Measurements from ENCODE around the gene STXBP6. TPM values are rescaled to one million over a fixed set of nuclear protein-coding genes. Genes with fewer than 3 reads are reported as not detected.

Gene STXBP6
- total and polyA plus RNA-seq, 2 donors (not counting 3 experiments of a cell fraction or from before 2014, with no cell fraction given) = 0.06 TPM; not detected in 1

GRCh38 chr14:25010471-25010870, 39.5 kb downstream of the STXBP6 start:
- DNase-seq (ENCODE audit: low read depth, low spot score) = no peak
- no peak for FAIRE-seq
- no peaks in the 10 kb centered on the region for H3K9me1 ChIP-seq (replicated peaks; ENCODE audit: control insufficient read depth, extremely low read depth, insufficient read depth, low read length)
- no peak overlapping the region for H3K27ac ChIP-seq (ENCODE audit: insufficient read depth, low read depth, low read length)
- ChIA-PET CTCF (no interaction called here), POLR2A (no interaction called here)
- dilution Hi-C loops (cut with MboI; ENCODE audit: extremely low pct_ligation_motif_present, low sequenced_read_pairs) (no loop called here), intact Hi-C loops (cut with micrococcal nuclease) (no loop called here)
- peaks cover 12% of the 10 kb centered on the region for H3K4me1 ChIP-seq (ENCODE audit: control insufficient read depth, extremely low read depth, insufficient read depth, low read length)
- no peak overlapping the region for H3K4me2 ChIP-seq (ENCODE audit: insufficient read depth, low read length)
- BruUV-seq (replicated peaks) = no TSS peak
- no peak overlapping the region for H2AFZ ChIP-seq (ENCODE audit: low read depth, low read length)
- no peaks in the 10 kb centered on the region for H3K79me2 ChIP-seq (ENCODE audit: control insufficient read depth, insufficient read depth, low read length)
- no peak overlapping the region for H3K4me3 ChIP-seq (replicated peaks in 1 of 3; ENCODE audit: insufficient read depth in 1 of 3, low read depth in 1 of 3, low read length in 3 of 3)
- H3K36me3 ChIP-seq (ENCODE audit: control insufficient read depth in 2 of 2, extremely low read depth in 1 of 2, insufficient read depth in 2 of 2, low read length in 2 of 2) = no peaks in the 10 kb centered on the region
- no peak overlapping the region for H3K9ac ChIP-seq (replicated peaks; ENCODE audit: extremely low read depth, insufficient read depth, low read length)
- H3K27me3 ChIP-seq (ENCODE audit: control insufficient read depth in 2 of 2, insufficient read depth in 2 of 2, low read length in 2 of 2) = no peaks in the 10 kb centered on the region
- H4K20me1 ChIP-seq (replicated peaks; ENCODE audit: control insufficient read depth, extremely low read depth, insufficient read depth, low read length) = no peaks in the 10 kb centered on the region
- TF ChIP-seq JUN (IDR thresholded peaks at IDR 0.05; ENCODE audit: borderline replicate concordance, insufficient read depth, insufficient read length, low read depth) = no peak
- TF ChIP-seq, protein P1, sequence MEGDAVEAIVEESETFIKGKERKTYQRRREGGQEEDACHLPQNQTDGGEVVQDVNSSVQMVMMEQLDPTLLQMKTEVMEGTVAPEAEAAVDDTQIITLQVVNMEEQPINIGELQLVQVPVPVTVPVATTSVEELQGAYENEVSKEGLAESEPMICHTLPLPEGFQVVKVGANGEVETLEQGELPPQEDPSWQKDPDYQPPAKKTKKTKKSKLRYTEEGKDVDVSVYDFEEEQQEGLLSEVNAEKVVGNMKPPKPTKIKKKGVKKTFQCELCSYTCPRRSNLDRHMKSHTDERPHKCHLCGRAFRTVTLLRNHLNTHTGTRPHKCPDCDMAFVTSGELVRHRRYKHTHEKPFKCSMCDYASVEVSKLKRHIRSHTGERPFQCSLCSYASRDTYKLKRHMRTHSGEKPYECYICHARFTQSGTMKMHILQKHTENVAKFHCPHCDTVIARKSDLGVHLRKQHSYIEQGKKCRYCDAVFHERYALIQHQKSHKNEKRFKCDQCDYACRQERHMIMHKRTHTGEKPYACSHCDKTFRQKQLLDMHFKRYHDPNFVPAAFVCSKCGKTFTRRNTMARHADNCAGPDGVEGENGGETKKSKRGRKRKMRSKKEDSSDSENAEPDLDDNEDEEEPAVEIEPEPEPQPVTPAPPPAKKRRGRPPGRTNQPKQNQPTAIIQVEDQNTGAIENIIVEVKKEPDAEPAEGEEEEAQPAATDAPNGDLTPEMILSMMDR (IDR thresholded peaks at IDR 0.05; ENCODE audit: extremely low read depth in 1 of 2, insufficient read depth in 1 of 2, low read depth in 1 of 2, low read length in 2 of 2) = no peak
- H3K9me3 ChIP-seq (replicated peaks; ENCODE audit: control insufficient read depth, insufficient read depth, low read length) = no peaks in the 10 kb centered on the region

GRCh38 chr14:25009891-25010290, 40.1 kb downstream of the STXBP6 start:
- no peak for FAIRE-seq
- BruUV-seq (replicated peaks) = no TSS peak
- dilution Hi-C loops (cut with MboI; ENCODE audit: extremely low pct_ligation_motif_present, low sequenced_read_pairs) (no loop called here), intact Hi-C loops (cut with micrococcal nuclease) (no loop called here)
- TF ChIP-seq, protein P1 (IDR thresholded peaks at IDR 0.05; ENCODE audit: extremely low read depth in 1 of 2, insufficient read depth in 1 of 2, low read depth in 1 of 2, low read length in 2 of 2) = no peak
- no peak for TF ChIP-seq POLR2AphosphoS5 (IDR thresholded peaks at IDR 0.05; ENCODE audit: insufficient read depth, low read depth, low read length)
- TF ChIP-seq EZH2 (IDR thresholded peaks at IDR 0.05; ENCODE audit: borderline replicate concordance, low read depth, low read length, severe bottlenecking) = no peak
- TF ChIP-seq FOS (IDR thresholded peaks at IDR 0.05; ENCODE audit: borderline replicate concordance, insufficient read depth, low read length) = no peak
- no peak for TF ChIP-seq MYC (IDR thresholded peaks at IDR 0.05; ENCODE audit: low read depth, low read length)
- TF ChIP-seq, protein P2, sequence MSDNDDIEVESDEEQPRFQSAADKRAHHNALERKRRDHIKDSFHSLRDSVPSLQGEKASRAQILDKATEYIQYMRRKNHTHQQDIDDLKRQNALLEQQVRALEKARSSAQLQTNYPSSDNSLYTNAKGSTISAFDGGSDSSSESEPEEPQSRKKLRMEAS (IDR thresholded peaks at IDR 0.05; ENCODE audit: insufficient read depth, insufficient read length) = no peak
- no peak for TF ChIP-seq POLR2A (IDR thresholded peaks at IDR 0.05; ENCODE audit: low read depth, low read length)
- TF ChIP-seq GATA2 (IDR thresholded peaks at IDR 0.05; ENCODE audit: insufficient read depth, insufficient read length, low read depth, low read length) = no peak
- TF ChIP-seq JUN (IDR thresholded peaks at IDR 0.05; ENCODE audit: borderline replicate concordance, insufficient read depth, insufficient read length, low read depth) = no peak
- Histone ChIP-seq H3K9me1 (replicated peaks; ENCODE audit: control insufficient read depth, extremely low read depth, insufficient read depth, low read length) (no peaks in the 10 kb centered on the region), H3K9me3 (replicated peaks; ENCODE audit: control insufficient read depth, insufficient read depth, low read length) (no peaks in the 10 kb centered on the region), H3K27me3 (ENCODE audit: control insufficient read depth in 2 of 2, insufficient read depth in 2 of 2, low read length in 2 of 2) (no peaks in the 10 kb centered on the region), H3K36me3 (ENCODE audit: control insufficient read depth in 2 of 2, extremely low read depth in 1 of 2, insufficient read depth in 2 of 2, low read length in 2 of 2) (no peaks in the 10 kb centered on the region), H3K9ac (replicated peaks; ENCODE audit: extremely low read depth, insufficient read depth, low read length) (no peak overlapping the region), H4K20me1 (replicated peaks; ENCODE audit: control insufficient read depth, extremely low read depth, insufficient read depth, low read length) (no peaks in the 10 kb centered on the region), H3K79me2 (ENCODE audit: control insufficient read depth, insufficient read depth, low read length) (no peaks in the 10 kb centered on the region), H3K4me1 (ENCODE audit: control insufficient read depth, extremely low read depth, insufficient read depth, low read length) (peaks cover 12% of the 10 kb centered on the region), H3K27ac (ENCODE audit: insufficient read depth, low read depth, low read length) (no peak overlapping the region), H3K4me3 (replicated peaks in 1 of 3; ENCODE audit: insufficient read depth in 1 of 3, low read depth in 1 of 3, low read length in 3 of 3) (no peak overlapping the region), H3K4me2 (ENCODE audit: insufficient read depth, low read length) (no peak overlapping the region), H2AFZ (ENCODE audit: low read depth, low read length) (no peak overlapping the region)
- ChIA-PET POLR2A (no interaction called here), CTCF (no interaction called here)
- no peak for DNase-seq (ENCODE audit: low read depth, low spot score)

Data from endothelial cell of umbilical vein (primary cell).